Endometrial microvascular endothelial cells (primary cell): ENCODE data around the gene GNG13. TPM values are rescaled to one million over a fixed set of nuclear protein-coding genes. Genes with fewer than 3 reads are reported as not detected.

Experiments
- in situ Hi-C: cut with HindIII; loops from 2 replicates; pipeline ENCODE4 v1.10.0; 2017; ENCODE audit warnings: low sequenced_read_pairs, low pct_unique_long_range_greater_than_20kb; ENCODE audit errors: inconsistent ontology term
- total RNA-seq: library from RNA; depleted of rRNA; stranded (reverse); fragments of >200 nt; gene quantifications from one replicate; pipeline ENCODE4 v1.2.3, GENCODE V29; 2015; ENCODE audit errors: inconsistent ontology term

Gene GNG13, protein sequence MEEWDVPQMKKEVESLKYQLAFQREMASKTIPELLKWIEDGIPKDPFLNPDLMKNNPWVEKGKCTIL
- not detected for total RNA-seq

DNA sequence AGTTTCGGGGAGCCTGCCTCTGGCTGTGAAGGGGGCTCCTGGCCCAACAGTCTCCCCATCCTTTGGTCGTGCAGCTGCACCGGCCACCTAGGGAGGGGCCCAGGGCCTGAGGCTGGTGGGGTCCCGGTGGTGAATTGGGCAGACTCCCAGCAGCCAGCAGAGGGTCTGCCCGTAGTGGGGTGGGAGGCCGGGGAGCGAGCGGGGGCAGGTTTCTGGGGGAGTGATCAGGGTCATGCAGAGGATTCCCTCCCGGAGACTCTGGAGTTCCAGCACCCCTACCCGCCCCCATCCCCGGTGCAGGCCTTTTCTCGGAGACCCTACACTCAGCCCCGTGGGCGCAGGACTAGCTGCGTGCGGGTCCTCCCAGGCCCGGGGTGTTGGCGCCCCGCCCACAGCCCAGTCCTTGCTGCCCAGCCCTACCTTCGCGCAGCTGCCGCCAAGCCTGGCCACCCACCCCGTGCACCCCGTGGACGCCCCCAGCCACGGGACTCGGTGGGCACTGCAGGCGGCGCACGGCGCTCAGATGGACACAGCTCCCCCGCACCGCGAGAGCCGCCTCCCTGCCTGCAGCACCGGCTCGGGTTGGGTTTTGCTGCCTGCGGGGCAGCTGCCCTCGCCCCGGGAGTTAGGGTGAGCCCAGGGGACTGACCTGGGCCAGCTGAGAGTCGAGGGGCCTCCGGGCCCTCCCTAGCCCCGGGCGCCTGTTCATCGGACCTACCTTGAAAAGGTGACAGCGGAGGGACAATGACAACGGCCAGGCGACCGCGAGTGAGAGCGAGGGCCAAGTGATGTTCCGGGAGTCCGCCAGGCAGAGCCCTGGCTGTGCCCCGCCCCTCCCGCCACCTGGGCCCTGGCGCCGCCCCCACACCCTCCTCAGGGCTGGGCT is at the start of gene GNG13:
GNG13 (minus strand) TSS at position 787 of the 886 bp plus-strand sequence. CDS start 1,657 bp downstream, outside the sequence.
- in situ Hi-C loops: no loop called here

DNA sequence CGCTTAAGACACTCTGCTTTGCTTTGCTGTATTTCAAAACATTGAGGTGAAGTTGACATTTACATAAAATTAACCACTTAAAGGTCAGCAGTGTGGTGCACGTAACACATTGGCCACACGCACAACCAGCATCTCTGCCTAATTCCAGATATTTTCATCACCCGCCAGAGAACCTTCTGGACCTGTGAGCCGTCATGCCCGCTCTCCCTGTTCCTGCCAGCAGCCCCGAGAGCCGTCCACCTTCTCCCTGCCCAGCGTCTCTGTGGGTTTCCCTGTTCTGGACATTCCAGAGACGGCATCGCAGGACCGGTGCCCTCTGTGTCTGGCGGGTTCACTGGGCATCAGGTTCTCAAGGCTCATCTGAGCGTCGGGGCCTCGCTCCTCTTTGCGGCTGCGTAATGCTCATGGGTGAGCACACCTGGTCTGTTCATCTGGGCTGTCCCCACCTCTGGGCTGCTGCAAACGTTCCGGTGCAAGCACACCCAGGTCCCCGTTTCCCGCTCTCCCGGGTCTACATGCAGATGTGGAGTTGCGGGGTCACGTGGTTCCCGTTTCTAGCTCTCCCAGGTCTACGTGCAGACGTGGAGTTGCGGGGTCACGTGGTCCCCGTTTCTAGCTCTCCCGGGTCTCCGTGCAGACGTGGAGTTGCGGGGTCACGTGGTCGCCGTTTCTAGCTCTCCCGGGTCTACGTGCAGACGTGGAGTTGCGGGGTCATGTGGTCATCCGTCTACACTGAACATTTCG is 48.1 kb upstream of the GNG13 start:
- in situ Hi-C loops: loop anchor here (25.0 kb wide), 1 partner anchor 139 kb away; the partner anchor contains the start of gene SOX8

DNA sequence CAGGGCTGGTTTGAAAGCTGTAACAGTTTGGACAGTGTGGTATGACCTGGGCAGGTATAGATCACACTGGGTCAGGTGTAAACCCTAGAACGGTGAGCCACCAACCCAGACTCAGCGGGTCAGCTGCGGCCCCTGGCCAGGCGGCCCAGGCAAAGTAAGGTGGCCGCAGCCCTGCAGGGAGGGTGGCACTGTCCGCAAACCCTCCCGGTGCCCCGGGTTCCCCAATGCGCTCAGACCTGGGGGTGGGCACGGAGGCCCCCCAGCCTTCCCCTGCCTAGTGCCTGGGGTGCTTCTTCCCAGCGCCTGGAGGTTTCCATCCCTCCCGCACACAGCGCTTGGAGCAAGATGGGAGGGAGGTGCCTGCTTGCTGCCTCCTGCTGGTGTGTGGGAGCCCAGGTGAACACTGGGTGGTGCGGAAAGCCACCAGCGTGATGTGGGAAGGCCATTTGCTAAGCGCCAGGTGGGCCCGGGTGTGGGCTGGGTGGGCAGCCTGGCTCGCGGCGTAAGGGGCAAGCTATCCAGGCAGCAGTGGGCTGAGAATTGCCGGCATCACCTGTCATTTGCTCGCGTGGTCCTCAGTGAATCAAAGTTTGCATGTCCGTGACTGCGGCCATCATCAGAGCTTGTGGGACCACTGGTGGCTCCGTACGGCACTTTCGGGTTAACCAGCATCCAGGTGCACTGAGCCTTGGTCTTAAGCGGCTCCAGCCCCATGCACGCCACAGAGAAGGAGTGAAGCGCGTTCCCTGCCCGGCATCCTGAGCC is 47.3 kb upstream of the GNG13 start:
- in situ Hi-C loops: loop anchor here (25.0 kb wide), 1 partner anchor 139 kb away; the partner anchor contains the start of gene SOX8

DNA sequence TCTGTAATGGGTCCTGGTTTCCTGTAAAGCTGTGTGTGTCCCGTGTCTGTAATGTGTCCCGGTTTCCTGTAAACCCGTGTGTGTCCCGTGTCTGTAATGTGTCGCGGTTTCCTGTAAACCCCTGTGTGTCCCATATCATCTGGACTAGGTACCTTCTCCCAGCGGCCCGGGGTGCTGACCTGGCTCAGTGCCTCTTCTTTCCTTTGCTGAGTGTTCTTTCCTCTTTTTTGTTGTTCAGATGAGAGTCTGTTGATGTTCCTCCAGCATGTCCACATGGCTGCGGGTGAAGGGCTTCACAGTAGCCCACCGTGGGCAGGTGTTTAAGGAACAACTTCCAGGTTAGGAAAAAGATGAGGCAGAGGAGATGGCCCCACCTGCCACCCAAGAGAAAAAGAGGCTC is 46.6 kb upstream of the GNG13 start:
- in situ Hi-C loops: loop anchor here (25.0 kb wide), 1 partner anchor 140 kb away; the partner anchor contains the start of gene SOX8

DNA sequence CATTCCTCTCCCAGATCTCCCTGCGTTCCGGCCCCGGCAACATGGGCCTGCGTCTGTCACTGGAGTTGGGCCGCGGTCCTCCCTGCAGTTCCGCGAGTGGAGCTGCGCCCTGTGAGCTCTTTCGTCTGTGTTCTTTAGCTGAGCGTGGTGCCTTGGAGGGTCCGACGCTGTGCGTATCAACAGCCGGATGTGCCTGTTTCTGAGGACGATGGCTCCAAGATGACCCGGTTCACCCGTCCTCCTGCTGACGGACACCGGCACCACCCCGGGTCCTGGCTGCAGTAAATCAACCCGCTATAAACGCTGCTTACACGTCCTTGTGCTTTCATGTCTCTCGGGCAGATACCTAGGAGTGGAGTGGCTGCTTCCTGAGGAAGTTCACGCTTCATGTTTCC is 44.8 kb upstream of the GNG13 start:
- in situ Hi-C loops: loop anchor here (25.0 kb wide), 1 partner anchor 142 kb away; the partner anchor contains the start of gene SOX8

DNA sequence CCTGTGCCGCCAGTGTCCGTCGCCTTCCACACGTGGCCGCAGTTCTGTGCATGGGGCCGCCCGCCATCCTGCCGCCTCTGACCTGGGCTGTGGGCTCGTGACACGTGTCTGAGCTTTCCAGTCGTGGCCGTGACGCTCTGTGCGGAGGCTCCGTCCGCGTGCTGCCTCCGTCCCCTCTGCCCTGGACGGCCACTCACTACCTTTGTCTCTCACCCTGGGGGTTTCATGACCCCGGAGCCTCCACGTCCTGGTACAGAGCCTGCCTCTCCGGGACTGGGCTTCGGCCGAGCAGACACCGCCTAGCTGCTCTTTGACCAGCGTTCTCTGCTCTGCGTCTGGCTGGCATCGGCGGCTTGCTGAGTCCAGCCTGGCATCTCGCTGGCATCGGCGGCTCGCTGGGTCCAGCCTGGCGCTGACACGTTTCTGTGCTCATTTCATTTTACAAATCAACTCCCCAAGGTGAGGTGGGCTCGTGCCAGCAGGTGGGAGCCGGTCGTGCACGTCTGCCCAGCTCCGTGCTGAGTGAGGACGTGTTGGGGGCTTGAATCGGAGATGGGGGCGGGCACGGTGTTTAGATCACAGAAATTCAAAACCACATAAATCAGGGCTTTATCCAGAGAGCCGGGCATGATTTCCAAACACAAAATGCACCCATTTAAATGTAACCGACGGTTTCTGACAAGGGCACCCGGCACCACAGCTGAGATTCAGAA is 44.3 kb upstream of the GNG13 start:
- in situ Hi-C loops: loop anchor here (25.0 kb wide), 1 partner anchor 143 kb away; the partner anchor contains the start of gene SOX8

DNA sequence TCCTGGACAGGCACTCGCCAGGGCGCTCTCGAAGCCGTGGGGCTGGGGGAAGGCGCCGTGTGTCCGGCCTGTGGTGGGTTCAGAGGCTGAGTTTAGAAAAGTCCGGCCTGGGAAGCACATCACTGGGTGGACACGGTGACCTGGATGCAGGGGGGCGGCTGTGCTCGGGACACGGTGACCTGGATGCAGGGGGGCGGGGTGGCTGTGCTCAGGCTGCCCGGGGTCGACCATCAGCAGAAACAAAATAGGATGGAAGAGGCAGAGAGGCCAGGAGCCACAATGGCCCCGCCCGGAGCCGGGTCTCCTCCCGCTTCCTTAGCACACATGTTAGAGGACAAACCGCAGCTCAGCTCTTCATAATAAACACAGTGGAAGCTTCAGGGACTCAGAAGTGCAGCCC is 43.2 kb upstream of the GNG13 start:
- in situ Hi-C loops: loop anchor here (25.0 kb wide), 1 partner anchor 144 kb away; the partner anchor contains the start of gene SOX8

DNA sequence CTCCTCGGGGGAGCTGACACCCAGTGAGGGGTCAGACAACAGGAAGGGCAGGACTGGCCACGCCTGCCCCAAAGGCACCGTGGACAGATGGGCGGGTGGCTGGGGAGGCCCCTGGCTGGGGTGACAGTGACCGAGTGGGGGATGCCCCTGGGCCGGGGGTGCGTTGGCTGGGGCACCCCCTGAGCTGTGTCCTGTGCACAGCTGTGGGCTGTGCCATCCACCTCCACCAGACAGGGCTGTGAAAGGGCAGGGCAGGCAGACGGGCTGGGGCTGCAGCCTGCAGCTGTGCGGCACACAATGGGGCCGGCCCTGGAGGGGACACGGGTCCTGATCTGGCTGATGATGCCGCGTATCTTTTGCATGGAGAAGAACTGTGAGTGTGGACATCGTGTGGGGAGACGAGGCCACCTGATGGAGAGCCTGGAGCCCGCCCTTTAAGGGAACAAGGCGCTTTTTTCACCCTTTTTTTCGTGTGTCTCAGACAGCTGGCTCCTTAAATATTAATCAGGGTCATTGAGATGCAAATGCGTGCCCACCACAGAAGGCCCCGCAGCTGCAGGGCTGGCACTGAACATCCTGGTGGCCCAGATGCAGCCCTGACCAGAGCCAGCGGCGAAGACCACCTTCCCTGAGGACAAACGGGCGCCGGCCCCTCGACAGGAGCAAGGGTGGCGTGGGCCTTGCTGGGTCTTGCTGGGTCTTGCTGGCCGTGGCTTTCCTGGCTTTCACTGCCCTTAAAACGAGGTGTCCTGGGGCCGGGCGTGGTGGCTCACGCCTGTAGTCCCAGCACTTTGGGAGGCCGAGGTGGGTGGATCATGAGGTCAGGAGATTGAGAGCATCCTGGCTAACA is 42.4 kb upstream of the GNG13 start:
- in situ Hi-C loops: loop anchor here (25.0 kb wide), 1 partner anchor 144 kb away; the partner anchor contains the start of gene SOX8

DNA sequence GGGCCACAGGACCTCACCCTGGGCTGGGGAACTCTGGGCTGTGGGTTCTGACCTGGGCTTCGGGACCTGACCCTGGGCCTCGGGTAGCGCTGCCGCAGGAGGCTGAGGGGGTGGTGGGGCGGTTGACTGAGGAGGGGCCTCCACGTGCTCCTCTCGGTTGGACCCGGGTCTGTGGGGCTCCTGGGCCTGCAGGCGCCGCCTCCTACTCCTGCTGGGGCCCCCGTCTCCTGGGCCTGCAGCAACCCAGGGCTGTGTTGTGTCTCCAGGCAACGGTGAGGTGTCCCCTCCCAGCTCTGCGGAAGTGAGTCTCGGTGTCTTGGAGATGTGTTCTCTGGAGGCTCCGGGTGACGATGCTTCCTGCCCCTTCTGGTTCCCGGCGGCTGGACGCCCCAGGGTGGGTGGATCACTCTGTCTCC is 41.5 kb upstream of the GNG13 start:
- in situ Hi-C loops: loop anchor here (25.0 kb wide), 1 partner anchor 145 kb away; the partner anchor contains the start of gene SOX8

DNA sequence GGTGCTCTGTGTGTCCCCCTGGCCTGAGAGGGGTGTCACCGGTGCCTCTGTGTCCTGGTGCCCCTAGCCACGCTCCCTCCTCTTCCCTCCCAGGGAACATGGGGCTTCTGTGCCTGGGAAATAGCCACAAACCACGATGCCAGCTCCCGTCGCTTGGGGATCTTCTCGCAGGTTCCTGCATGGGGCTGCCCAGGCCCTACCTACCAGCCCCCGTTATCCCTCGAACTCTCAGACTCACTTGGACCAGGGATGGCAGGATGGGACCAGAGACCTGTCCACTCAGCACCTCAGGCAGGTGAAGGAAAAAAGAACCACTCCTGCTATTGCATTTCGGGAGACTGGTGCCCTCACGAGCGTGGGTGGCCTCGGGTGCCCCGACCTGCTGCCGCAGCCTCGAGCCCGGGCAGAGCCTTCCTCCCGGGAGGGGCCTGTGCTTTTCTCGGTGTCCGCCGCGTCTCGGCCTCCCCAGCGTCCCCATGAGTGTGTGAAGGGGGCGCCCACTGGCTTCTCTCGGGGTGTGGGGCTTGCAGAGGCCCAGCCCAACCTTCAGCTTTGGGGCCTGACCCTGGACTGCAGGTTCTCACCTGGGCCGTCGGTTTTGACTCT is 41.0 kb upstream of the GNG13 start:
- in situ Hi-C loops: loop anchor here (25.0 kb wide), 1 partner anchor 146 kb away; the partner anchor contains the start of gene SOX8

DNA sequence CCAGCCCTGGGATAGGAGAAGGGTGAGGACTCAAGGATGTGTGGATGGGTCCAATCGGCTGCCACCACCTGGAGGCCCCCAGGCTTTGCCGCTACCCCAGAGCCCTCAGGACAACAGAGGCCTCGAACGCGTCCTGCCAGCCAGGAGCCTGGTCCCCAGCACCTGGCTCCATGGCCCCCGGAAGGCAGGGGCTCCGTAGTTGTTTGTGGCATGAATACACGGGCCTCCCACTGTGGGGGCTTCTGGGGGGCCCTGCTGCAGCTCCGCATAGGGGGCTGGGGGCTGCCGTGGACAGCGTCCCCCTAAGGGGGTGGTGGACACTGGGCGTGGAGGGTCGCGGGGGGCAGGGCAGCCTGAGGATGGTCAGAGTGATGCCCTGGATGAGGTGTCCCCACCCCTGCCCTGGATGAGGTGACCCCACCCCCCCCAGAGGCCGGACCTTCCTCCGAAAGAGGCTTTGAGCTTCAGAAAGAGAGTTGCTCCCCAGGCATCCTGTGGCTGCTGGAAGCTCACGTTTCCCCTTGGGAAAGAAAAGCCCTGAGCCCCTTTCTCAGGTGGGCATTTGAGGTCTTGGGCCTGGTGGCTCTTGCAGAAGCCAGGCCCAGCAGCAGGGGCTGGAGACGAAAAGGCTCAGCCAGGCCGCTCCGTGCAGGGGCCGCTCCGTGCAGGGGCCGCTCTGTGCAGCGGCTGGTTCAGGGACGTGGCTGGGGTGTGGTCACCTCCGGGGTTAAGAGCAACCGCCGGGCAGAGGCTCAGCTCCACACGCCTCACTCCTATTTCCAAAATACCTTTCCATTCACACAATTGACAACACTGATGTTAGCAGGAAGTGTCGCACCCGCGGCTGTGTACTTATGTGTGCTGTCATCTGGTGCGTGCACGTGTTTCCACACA is 40.3 kb upstream of the GNG13 start:
- in situ Hi-C loops: loop anchor here (25.0 kb wide), 1 partner anchor 146 kb away; the partner anchor contains the start of gene SOX8

DNA sequence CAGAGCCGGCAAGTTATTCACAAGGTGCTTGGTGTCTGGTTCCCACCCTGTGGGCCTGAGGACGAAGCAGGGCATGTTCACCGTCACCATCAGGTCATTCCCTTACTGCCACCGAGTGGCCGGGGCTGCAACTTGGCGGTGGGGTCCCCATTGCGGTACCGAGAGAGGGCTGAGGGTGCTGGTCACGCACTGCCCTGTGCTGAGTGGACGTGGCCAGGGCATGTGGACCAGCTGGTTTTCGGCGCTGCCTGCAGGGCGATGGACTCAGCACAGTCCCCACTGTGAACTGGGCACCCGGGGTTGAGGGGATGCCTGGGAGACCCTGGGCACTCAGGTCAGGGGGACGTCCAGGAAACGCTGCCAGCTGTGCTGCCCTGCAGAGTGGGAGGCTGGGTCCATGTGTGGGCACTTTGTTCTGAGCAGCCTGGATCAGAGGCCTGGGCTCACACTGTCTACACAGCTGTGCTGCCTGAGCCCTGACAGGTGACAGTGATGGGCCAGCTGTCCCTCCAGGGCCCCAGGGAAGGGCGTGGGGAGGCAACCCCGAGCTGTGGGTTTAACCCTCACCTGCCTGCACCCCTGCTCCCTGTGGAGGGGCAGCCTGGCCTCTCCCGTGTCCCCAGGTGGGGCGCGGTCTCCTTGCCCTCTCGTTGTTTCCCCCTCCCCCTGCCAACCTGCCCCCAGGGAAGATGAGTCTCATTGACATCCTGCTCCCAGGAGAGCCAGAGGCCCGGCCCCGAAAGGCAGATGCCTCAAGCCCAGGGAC is 39.3 kb upstream of the GNG13 start:
- in situ Hi-C loops: loop anchor here (25.0 kb wide), 1 partner anchor 147 kb away; the partner anchor contains the start of gene SOX8

DNA sequence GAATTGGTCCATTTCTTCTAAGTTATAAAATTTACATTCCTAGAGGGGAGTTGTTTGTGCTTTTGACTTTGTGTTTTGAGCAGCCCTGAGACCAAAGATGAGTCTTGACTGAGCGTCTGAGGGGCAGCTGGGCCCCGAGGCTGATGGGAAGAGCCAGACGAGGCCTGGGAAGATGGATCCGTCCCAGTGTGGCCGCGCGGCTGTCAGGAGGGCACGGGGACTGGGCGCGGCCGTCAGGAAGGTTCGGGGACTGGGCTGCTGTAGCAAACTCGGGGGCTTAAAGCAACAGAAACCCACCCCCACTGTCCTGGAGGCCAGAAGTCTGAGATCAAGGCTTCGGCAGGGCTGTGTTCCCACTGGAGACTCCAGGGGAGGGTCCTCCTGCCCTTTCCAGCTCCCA is 38.2 kb upstream of the GNG13 start:
- in situ Hi-C loops: loop anchor here (25.0 kb wide), 1 partner anchor 149 kb away; the partner anchor contains the start of gene SOX8

DNA sequence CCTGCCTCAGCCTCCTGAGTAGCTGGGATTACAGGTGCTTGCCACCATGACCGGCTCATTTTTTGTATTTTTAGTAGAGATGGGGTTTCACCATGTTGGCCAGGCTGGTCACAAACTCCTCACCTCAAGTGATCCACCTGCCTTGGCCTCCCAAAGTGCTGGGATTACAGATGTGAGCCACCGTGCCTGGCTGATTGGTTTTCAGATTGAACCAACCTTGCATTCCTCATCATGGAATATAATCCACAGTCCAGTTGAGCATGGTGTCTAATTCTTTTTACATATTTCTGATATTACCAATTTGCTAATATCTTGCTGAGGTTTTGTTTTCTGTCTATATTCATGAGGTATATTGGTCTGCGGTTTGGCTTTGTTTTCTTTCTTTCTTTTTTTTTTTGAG is 36.3 kb upstream of the GNG13 start:
- in situ Hi-C loops: loop anchor here (25.0 kb wide), 1 partner anchor 150 kb away; the partner anchor contains the start of gene SOX8

DNA sequence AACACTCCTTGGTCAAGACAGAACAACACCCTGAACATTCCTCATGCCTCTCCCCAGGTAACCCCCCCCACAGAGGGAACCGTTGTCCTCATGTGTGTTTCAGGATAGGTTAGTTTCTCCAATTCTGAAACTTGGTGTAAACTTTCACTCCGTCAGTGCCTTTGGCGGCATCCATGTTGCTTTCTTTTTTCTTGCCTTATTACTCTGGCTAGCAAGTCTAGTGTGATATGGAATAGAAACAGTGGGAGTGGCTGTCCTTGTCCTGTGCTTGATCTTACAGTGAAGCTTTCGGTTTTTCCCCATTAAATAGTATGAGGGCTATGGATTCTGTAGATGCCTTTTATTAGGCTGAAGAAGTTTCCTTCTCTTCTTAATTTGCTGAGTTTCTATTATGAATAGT is 35.7 kb upstream of the GNG13 start:
- in situ Hi-C loops: loop anchor here (25.0 kb wide), 1 partner anchor 151 kb away; the partner anchor contains the start of gene SOX8
